ENCODE results near the gene GMDS. TPM values are rescaled to one million over a fixed set of nuclear protein-coding genes. Genes with fewer than 3 reads are reported as not detected.

GMDS gene
- total and polyA plus RNA-seq, 2 experiments from 2014 or later, result 6.3 to 17.7 TPM

DNA sequence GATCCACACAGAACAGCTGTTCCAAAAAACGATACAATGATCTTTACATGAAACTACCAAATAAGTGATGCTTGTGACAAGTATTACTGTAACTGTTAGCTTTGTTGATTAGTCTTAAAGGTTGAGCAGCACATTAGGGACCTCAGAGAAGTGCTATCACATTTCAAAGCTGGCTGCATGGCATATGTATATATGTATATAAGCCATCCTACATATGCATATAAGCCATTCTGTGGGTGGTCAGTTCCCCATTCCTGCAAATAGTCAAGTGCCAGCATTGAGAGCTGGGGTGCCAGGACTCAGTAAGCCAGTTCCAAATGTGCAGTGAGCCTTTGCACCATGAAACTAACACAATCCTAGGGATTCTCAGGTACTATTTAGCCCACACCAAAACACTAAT lies 339.4 kb downstream of the GMDS start:
- Histone ChIP-seq H3K4me1 (ENCODE audit: low read depth) (no peaks in the 10 kb centered on the region), H3K4me3 (no peak overlapping the region), H3K27ac (no peak overlapping the region), H3K27me3 (no peaks in the 10 kb centered on the region), H3K9me3 (ENCODE audit: low read depth) (no peaks in the 10 kb centered on the region), H3K36me3 (no peaks in the 10 kb centered on the region)
- DNase-seq (ENCODE audit: low read depth in 1 of 2, low spot score in 1 of 2), result no peak
- TF ChIP-seq, protein P1, sequence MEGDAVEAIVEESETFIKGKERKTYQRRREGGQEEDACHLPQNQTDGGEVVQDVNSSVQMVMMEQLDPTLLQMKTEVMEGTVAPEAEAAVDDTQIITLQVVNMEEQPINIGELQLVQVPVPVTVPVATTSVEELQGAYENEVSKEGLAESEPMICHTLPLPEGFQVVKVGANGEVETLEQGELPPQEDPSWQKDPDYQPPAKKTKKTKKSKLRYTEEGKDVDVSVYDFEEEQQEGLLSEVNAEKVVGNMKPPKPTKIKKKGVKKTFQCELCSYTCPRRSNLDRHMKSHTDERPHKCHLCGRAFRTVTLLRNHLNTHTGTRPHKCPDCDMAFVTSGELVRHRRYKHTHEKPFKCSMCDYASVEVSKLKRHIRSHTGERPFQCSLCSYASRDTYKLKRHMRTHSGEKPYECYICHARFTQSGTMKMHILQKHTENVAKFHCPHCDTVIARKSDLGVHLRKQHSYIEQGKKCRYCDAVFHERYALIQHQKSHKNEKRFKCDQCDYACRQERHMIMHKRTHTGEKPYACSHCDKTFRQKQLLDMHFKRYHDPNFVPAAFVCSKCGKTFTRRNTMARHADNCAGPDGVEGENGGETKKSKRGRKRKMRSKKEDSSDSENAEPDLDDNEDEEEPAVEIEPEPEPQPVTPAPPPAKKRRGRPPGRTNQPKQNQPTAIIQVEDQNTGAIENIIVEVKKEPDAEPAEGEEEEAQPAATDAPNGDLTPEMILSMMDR (IDR thresholded peaks at IDR 0.05; ENCODE audit: low read depth, low read length), result no peak

DNA sequence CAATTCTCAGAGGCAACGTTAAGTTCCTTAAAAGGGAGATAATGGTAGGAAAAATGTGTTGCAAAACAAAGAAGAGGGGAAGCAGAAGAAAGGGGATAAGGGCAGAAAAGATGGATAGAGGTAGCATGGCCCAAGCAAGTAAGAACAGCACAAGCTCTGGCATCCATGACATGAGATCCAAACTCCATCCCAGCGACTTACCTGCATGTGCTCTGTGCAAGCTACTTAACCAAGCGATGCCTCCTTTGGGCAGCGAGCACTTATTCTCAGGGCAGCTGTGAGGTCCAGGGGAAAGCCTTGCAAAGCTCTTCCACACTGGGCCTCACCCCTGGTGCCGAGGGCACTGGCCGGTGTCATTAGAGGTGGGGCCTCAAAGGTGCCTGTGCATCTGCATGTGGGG lies 340.5 kb downstream of the GMDS start:
- Histone ChIP-seq H3K4me1 (ENCODE audit: low read depth) (no peaks in the 10 kb centered on the region), H3K36me3 (no peaks in the 10 kb centered on the region), H3K4me3 (no peak overlapping the region), H3K9me3 (ENCODE audit: low read depth) (no peaks in the 10 kb centered on the region), H3K27ac (no peak overlapping the region), H3K27me3 (no peaks in the 10 kb centered on the region)
- no peak for DNase-seq (ENCODE audit: low read depth in 1 of 2, low spot score in 1 of 2)
- TF ChIP-seq, protein P1 (IDR thresholded peaks at IDR 0.05; ENCODE audit: low read depth, low read length), result no peak

DNA sequence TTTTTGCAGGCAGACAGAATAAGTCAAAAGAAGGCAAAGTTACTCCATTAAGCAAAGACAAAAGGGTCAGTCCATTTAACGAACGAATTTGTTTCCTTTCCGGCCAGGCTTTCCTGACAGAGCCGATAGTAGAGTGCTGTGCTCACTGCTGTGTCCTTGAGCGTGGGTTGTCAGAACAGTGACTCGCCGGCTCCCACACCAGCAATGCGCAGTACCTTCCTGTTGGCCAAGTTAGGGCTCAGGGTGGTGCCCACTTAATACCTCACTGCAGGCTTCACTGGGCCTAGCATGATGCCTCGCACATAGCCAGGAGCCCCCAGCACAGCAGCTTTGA lies 341.0 kb downstream of the GMDS start:
- Histone ChIP-seq H3K27ac (no peak overlapping the region), H3K9me3 (ENCODE audit: low read depth) (no peaks in the 10 kb centered on the region), H3K4me3 (no peak overlapping the region), H3K4me1 (ENCODE audit: low read depth) (no peaks in the 10 kb centered on the region), H3K27me3 (no peaks in the 10 kb centered on the region), H3K36me3 (no peaks in the 10 kb centered on the region)
- peak in 1 of 2 donors; percentile 20 for DNase-seq (ENCODE audit: low read depth in 1 of 2, low spot score in 1 of 2)
- TF ChIP-seq, protein P1 (IDR thresholded peaks at IDR 0.05; ENCODE audit: low read depth, low read length), result no peak

DNA sequence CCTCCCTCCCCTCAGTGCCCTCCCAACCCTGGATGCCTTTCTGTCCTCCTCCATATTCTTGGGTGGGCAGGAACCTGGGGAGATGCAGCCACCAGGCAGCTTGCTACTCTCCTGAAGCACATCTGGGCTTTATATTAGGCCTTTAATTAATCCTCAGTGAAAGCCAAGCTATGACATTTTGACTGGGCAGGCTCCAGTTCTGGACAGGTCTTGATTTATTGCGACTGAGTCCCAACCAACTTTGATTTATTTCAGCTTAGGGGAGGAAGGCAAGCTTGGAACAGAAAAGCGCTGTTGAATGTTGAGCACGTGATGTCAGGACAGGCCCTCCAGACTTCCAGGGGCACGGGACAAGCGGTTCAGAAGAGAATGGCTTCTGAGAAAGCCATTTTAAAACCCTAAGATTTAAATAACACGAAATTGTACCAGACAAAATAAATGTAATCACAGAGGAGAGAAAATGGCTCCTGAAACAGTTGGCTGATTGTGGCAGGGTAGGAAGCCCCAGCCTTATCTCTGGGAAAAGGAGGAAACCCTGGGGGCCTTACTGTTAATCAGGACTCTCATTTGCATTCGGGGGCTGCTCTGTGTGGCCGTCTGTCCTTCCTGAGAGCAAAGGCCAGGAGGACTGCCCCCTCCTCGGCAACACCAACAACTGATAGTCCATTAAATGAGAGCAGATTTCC lies 341.5 kb downstream of the GMDS start:
- DNase-seq (ENCODE audit: low read depth in 1 of 2, low spot score in 1 of 2), result no peak
- no peaks in the 10 kb centered on the region for H3K36me3 ChIP-seq
- TF ChIP-seq, protein P1 (IDR thresholded peaks at IDR 0.05; ENCODE audit: low read depth, low read length), result no peak
- H3K27me3 ChIP-seq, result no peaks in the 10 kb centered on the region
- no peak overlapping the region for H3K27ac ChIP-seq
- no peaks in the 10 kb centered on the region for H3K9me3 ChIP-seq (ENCODE audit: low read depth)
- H3K4me1 ChIP-seq (ENCODE audit: low read depth), result no peaks in the 10 kb centered on the region
- no peak overlapping the region for H3K4me3 ChIP-seq

DNA sequence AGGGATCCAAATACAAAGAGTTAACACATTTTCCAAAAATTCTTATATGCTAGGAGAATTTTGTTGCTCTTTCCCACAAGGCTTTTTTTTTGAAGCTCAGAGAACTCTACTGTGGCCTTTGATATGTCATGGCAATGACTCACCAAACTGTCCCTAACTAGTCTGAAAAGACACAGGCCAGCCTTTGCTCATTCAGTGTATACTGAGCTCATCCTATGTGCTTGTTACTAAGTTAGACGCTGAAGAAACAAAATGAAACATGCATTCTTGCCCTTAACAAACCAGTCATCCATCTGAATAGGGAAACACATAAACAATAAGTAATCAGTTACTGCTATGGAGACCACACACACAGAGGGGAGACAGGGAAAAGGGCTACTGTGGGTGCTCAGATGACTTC lies 343.8 kb downstream of the GMDS start:
- TF ChIP-seq, protein P1 (IDR thresholded peaks at IDR 0.05; ENCODE audit: low read depth, low read length), result no peak
- no peaks in the 10 kb centered on the region for H3K9me3 ChIP-seq (ENCODE audit: low read depth)
- H3K36me3 ChIP-seq, result no peaks in the 10 kb centered on the region
- H3K4me3 ChIP-seq, result no peak overlapping the region
- H3K4me1 ChIP-seq (ENCODE audit: low read depth), result no peaks in the 10 kb centered on the region
- H3K27me3 ChIP-seq, result no peaks in the 10 kb centered on the region
- peak in 1 of 2 donors; percentile 14 for DNase-seq (ENCODE audit: low read depth in 1 of 2, low spot score in 1 of 2)
- no peak overlapping the region for H3K27ac ChIP-seq
